GM19035 (cell line): ENCODE results near the gene LCORL.
"Not testable (repeated sequence)": the region's sequence is repeated elsewhere in the genome, so short reads cannot be mapped to it uniquely, and the experiment has no call there.

Experiments used
- ATAC-seq: cut with Tn5 transposase; IDR thresholded peaks from one replicate; pipeline ENCODE4 v1.9.1; 2021; ENCODE audit not compliant: unreplicated experiment

Gene LCORL

GRCh38 chr4:18020671-18021469, 685 bp downstream of the LCORL start:
- ATAC-seq = peak; percentile 21

GRCh38 chr4:18020145-18020670, 1.3 kb downstream of the LCORL start:
- ATAC-seq = no peak

DNA sequence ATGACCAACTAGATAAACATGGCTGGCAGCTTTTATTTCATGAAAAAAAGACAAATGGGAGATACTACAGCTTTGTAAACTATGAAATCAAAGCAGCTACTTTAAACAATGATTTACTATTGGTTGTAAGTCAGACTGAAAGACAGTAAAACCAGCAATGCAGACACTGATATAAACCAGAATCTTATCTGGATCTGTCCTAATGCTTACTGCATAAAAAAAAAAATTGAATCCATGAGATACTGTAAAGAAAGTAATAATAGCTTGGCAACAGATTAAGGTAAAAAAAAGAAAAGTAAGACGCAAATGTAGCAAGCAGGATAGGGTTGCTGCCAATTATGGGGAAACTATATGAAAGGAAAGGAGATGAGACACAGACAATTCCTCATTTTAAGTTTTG, 7.3 kb downstream of the LCORL start:
- no peak for ATAC-seq

- no peak for ATAC-seq
These were observed 8.6 kb downstream of the LCORL start for GRCh38 chr4:18012807-18013462.

GRCh38 chr4:18012134-18012806, 9.3 kb downstream of the LCORL start:
- no peak for ATAC-seq

DNA sequence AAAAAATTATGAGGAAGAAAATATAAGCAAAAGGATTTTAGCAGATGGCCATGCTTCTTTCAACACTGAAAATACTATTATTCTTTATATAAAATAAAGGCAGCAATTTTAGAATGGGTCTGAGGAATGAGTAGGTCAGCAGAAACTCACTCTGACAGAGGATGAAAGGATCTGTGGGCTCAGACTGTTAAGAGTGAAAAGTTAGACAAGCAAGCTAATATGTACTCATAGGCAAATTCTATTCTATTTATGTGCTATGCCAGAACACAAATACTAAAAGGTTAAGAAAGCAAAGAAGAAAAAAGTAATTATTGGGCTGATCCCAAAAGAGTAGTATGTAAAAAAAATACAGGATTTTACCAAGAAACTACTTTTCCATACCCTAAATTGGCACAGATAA, 13.9 kb downstream of the LCORL start:
- ATAC-seq = no peak

- not testable (repeated sequence) for ATAC-seq
These were observed 15.1 kb downstream of the LCORL start for GRCh38 chr4:18006432-18006831.

DNA sequence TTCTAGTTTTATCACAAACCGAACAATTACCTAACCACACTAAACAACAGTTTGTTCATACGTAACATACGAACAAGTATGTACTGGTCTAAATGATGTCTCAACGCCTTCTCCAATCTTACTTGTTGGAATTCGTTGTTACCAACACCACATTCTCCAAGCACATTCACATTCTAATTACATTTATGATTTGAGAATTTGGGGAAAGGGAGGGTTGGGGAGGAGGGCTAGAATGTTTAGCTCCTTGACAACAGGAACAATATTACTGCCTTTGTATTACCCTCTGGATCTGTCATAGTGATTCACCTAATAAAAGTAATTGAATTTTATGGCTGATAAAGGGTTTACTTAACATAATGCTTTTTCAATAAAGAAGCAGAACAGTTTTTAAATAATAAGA, 24.4 kb downstream of the LCORL start:
- ATAC-seq = no peak

DNA sequence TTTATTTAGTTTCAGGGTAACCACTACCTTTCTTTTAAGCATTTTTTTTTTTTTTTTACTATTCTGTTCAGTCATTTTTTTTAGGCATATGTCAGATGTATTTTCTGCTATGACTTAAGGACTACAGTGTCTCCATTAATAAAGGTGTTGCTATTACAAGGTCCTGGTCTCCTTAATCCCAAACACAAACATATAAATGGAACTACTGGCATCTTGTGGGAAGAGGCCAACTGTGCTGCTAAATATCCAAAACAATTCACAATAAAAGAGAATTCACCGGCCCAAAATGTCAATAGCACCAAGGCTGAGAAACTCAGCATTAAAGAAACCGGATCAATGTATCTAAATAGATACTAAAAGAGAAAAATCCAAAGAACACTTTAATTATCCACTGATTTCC, 26.4 kb downstream of the LCORL start:
- ATAC-seq = no peak

DNA sequence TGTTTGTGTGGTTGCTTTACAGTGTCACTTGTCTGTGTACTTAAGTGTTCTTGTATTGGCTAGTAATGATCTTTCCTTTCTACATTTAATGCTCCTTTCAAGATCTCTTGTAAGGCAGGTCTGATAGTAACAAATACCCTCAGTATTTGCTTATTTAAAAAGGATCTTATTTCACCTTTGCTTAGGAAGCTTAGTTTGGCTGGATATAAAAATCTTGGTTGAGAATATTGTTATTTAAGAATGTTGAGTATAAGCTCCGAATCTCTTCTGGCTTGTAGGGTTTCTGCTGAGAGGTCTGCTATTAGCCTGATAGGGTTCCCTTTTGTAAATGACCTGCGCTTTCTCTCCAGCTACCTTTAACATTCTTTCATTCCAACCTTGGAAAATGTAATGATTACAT, 35.7 kb downstream of the LCORL start:
- ATAC-seq = no peak

- ATAC-seq = no peak
These were observed 40.5 kb downstream of the LCORL start for GRCh38 chr4:17981063-17981462.

- no peak for ATAC-seq
These were observed 52.8 kb downstream of the LCORL start for GRCh38 chr4:17968721-17969120.

DNA sequence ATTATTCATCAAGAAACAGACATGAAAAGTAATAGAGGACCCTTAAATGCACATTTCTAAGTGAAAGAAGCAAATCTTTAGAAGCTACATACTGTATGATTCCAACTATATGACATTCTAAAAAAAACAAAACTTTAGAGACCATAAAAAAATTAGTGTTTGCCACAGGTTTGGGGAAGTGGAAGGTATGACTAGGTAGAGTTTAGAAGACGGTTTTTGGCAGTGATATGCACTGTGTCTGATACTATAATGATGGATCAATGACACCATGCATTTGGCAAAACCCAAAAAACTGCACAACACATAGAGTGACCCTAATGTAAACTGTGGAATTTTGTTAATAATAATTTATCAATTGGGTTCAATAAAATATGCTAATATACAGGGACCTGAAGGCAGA, 54.5 kb downstream of the LCORL start:
- ATAC-seq = no peak

DNA sequence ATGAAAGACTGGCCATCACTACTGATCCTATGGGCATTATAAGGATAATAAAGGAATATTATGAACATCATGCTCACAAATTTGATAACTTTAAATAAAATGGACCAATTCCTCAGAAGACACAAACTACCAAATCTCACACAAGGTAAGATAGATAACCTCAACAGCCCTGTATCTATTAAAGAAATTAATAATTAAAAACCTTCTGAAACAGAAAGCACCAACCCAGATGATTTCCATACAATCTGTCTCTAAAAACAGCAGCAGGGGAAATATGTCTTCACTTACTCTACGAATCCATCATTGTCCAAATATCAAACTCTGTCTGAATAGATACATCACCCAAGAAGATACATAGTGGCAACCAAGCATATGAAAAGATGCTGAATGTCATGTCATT, 55.2 kb downstream of the LCORL start:
- no peak for ATAC-seq

- no peak for ATAC-seq
These were observed 57.0 kb downstream of the LCORL start for GRCh38 chr4:17964576-17964975.

GRCh38 chr4:17962171-17962570, 59.4 kb downstream of the LCORL start:
- ATAC-seq = no peak

GRCh38 chr4:17961249-17961648, 60.3 kb downstream of the LCORL start:
- ATAC-seq = no peak

DNA sequence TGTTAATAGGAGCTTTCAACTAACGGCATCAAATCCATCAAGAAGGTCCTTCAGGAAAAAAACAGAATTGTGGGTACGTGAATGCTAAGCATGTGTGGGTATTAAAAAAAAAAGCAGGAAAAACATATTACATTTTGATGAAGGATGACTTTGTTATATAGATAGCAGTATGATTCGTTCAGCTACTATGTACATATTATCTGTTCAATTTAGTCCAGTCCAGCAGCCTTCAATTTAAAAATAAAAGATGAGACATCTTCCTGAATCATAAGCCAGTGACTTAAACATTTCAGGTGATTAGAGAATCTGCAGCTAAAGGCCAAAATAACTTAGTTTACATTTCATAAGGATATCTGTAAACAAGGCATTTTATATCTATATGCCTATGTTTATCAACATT, 63.4 kb downstream of the LCORL start:
- ATAC-seq = no peak

- ATAC-seq = no peak
These were observed 63.9 kb downstream of the LCORL start for GRCh38 chr4:17957688-17958087.

DNA sequence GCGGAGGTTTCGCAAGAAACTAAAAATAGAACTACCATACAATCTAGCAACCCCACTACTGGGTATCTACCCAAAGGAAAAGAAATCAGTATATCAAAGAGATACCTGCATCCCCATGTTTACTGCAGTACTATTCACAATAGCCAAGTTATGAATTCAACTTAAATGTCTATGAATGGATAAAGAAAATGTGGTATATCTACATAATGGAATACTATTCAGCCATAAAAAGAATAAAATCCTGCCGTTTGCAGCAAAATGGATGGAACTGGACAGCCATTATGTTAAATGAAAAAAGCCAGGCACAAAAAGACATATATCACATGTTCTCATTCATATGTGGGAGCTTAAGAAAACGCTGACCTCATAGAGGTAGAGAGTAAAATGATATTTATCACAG, 65.3 kb downstream of the LCORL start:
- ATAC-seq = no peak

GRCh38 chr4:17945303-17945702, 76.3 kb downstream of the LCORL start:
- no peak for ATAC-seq

DNA sequence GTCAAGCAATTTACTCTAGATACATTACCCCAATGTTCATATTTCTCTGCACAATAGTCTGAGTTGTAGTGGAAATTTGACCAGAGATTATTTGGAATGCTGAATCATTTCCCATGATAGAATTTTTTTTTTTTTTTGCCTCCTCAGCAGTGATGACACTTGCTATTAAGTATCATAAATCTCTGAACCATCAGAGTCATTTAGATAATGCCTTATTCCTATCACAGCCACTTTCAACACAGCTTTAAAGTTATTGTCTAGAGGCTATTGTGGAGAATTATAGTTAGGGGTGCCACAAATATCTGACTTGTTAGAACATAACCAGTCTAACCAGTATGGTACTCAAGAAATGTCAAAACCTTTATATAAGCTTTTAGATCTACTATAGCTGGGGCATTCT, 79.8 kb downstream of the LCORL start:
- no peak for ATAC-seq
